ENCODE results near the gene PRKRIP1.
"Not testable (repeated sequence)": the region's sequence is repeated elsewhere in the genome, so short reads cannot be mapped to it uniquely, and the experiment has no call there.

Gene PRKRIP1

GRCh38 chr7:102429141-102429899 lies 33.2 kb downstream of the PRKRIP1 start:
- FAIRE-seq (no peak), DNase-seq (ENCODE audit: low spot score) (no peak)

DNA sequence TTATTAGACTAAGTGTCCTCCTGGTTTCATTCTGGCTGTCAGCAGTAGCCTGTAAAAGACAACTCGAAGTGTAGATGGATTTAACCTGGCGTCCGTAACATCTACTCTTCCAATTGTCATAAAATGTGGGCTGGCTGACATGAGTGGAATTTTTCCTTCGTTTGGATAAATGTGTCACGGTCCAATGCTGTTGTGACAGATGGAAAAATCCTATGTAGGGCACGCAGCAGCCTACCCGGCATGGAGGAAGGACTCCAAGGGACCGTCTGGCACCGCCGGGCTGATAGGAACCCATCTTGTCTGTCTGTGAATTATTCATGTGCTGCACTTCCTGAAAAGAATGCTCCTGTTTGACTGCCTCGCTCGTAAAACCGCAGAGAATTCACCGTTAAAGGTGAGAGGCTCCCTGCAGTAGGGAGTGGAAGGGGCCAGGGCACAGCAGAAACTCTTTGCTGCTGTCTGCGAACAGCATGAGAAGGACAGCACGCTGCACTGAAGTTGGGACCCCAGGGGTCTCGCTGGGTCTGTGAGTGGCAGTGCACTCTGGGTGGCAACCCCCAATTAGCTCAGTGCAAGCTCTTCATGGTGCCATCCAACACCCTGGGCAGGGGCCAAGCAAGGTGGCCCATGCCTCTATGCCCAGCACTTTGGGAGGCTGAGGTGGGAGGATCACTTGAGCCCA lies 35.6 kb downstream of the PRKRIP1 start:
- peak; percentile 94 for FAIRE-seq
- DNase-seq (ENCODE audit: low spot score): peak; percentile 92

DNA sequence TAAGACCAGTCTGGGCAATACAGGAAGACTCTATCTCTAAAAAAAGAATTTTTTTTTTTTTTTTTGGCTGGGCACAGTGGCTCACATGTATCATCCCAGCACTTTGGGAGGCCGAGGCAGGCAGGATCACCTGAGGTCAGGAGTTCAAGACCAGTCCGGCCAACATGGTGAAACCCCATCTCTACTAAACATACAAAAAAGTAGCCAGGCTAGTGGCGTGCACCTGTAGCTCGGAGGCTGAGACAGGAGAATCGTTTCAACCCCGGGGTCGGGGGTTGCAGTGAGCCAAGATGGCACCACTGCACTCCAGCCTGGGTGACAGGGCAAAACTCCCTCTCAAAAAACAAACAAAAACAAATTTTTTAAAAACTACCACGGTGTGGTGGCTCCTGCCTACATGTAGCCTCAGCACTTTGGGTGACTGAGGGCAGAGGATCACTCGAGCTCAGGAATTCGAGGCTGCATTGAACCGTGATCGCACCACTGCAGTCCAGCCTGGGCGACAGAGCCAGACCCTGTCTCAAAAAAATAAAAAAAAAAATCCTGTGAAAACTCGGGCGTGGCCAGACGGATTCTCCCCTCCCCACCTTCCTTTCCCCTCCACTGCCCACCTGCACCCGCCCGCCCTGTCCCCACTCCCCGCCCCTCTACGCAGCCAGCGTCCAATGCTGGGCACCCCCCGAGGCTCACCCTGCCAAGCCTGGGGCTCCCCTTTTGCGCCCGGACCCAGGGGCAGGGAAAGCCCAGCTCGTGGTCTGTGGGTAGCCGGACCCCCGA lies 36.5 kb downstream of the PRKRIP1 start:
- DNase-seq (ENCODE audit: low spot score): no peak
- no peak for FAIRE-seq

DNA sequence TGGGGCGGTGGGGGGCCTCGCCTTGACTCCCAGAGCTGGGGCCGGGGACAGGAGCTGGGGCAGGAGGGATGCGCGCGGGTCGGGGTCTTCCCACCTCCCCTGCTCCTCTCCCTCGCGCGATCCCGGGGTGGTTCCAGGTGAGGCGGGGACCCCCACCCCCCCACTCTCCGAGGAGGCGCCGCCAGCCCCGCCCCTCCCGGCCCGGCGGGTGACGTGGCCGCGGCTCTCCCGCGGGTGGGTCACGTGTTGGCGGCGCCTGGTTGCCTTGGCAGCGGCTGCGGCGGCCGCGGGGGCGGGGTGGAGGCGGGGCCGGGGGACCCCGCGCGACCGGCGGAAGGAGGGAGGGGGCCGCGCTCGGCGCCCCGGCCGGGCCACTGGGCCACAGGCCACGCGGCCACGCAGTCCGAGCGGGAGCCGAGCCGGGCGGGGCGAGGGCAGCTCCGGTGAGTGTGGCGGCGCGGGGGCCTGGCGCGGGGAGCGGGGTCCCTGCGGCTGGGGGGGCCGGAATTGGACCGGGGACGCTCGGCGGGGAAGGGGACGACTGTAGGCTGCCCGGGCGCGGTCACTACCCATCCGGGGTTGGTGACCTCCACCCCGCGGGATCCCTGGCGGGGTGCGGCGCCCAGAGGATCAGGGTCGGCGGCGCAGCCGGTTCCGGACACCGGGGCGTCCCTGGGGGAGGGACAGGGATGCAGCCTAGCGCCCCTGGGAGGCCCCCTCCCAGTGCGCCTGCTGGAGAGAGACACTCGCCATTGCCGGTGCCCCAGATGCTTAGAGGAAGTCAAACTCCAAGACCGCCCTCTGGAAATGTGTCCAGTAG lies 37.3 kb downstream of the PRKRIP1 start, which contains the start of gene ORAI2:
Gene ORAI2, plus strand, starts transcription at position 357 of the 820 bp plus-strand sequence. CDS start 5,382 bp downstream, outside the sequence.
- peak; percentile 50 for DNase-seq (ENCODE audit: low spot score)
- no peak for FAIRE-seq

- DNase-seq (ENCODE audit: low spot score) (no peak), FAIRE-seq (no peak)
These were observed 37.9 kb downstream of the PRKRIP1 start for GRCh38 chr7:102434039-102434486.

GRCh38 chr7:102436118-102436517 lies 40.0 kb downstream of the PRKRIP1 start:
- no peak for FAIRE-seq
- no peak for DNase-seq (ENCODE audit: low spot score)

GRCh38 chr7:102439963-102440795 lies 44.0 kb downstream of the PRKRIP1 start:
- peak; percentile 91 for FAIRE-seq
- peak; percentile 90 for DNase-seq (ENCODE audit: low spot score)

DNA sequence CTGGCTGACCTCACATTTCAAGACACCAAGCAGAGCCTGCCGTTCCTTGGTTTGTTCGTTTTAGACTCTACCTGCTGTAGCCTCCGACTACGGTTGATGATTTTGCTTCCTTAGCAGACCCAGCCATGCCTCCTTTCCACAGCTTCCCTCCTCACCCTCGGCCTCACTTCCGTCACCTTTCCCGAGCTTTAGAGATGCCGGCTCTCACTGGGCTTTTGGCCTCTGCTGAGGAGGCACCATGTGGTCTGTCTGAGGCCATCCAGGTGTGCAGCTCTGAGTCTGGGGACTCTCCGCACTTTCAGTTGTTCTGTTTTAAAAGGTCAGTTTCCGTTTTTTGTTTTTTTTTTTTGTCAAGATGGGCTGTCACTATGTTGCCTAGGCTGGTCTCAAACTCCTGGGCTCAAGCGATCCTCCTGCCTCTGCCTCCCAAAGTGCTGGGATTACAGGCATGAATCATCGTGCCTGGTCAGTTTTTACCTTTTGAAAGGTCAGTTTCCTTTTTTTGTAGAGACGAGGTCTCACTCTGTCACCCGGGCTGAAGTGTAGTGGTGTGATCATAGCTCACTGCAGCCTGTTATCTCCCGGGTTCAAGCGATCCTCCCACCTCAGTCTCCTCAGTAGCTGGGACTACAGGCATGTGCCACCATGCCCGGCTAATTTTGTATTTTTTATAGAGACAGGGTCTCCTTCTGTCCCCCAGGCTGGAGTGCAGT lies 49.0 kb downstream of the PRKRIP1 start:
- FAIRE-seq (no peak), DNase-seq (ENCODE audit: low spot score) (no peak)

GRCh38 chr7:102445674-102446071 lies 49.5 kb downstream of the PRKRIP1 start:
- no peak for FAIRE-seq
- DNase-seq (ENCODE audit: low spot score): no peak

GRCh38 chr7:102446387-102447156 lies 50.4 kb downstream of the PRKRIP1 start:
- no peak for FAIRE-seq
- DNase-seq (ENCODE audit: low spot score): no peak

GRCh38 chr7:102447311-102447710 lies 51.1 kb downstream of the PRKRIP1 start:
- DNase-seq (ENCODE audit: low spot score) (no peak), FAIRE-seq (no peak)

GRCh38 chr7:102449136-102449535 lies 53.0 kb downstream of the PRKRIP1 start:
- no peak for DNase-seq (ENCODE audit: low spot score)
- no peak for FAIRE-seq

- FAIRE-seq: no peak
- peak; percentile 26 for DNase-seq (ENCODE audit: low spot score)
These were observed 54.1 kb downstream of the PRKRIP1 start for GRCh38 chr7:102450242-102450641.

GRCh38 chr7:102451371-102452054 lies 55.4 kb downstream of the PRKRIP1 start:
- FAIRE-seq: no peak
- DNase-seq (ENCODE audit: low spot score): no peak

DNA sequence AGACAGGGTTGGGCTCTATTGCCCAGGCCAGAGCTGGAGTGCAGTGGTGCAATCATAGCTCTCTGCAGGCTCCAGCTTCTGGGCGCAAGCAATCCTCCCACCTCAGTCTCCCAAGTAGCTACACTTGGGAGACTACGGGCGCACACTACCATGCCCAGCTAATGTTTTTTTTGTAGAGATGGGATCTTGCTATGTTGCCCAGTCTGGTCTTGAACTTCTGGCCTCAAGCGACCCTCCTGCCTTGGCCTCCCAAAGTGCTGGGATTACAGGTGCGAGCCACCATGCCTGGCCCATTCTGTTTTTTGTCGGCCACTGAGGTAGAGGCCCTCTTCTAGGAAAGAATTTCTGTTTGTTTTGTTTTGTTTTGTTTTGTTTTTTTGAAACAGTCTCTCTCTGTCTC lies 56.3 kb downstream of the PRKRIP1 start:
- no peak for FAIRE-seq
- no peak for DNase-seq (ENCODE audit: low spot score)

GRCh38 chr7:102453319-102453718 lies 57.2 kb downstream of the PRKRIP1 start:
- FAIRE-seq: no peak
- no peak for DNase-seq (ENCODE audit: low spot score)

DNA sequence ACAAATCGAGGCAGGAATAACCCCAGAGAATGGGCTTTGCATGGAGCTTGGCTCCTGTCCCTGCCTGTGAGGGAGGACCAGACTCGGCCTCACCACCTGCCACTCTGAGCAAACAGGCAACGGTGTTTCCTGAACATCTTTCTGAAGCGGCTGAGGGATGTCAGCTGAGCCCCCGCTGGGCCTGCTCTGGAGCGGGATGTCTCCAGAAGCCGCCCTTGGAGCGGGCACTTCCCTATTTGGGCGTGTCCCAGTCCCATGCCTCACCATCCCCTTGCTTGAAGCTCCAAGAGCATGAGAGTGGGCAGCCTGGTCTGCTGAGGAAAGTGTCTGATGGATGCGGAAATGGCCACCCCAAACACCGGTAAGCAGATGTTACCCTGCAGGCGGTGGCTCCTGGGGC lies 58.3 kb downstream of the PRKRIP1 start:
- FAIRE-seq (no peak), DNase-seq (ENCODE audit: low spot score) (no peak)

DNA sequence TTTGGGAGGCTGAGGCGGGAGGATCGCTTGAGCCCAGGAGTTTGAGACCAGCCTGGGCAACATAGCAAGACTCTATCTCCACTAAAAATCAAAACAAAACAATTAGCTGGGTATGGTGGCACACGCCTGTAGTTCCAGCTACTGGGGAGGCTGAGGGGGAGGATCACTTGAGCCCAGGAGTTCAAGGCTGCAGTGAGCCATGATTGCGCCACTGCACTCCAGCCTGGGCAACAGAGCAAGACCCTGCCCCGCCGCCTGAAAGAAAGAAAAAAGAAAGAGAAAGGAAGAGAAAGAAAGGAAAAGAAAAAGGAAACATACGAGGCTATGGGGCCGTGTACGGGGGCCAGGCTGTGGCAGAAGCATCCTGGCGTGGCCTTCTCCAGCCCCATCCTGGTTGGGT lies 58.8 kb downstream of the PRKRIP1 start:
- not testable (repeated sequence) for DNase-seq (ENCODE audit: low spot score); FAIRE-seq

Data from RCC 7860 (cell line).